ENCODE data around the gene CAPZB.
"Not testable (repeated sequence)": the region's sequence is repeated elsewhere in the genome, so short reads cannot be mapped to it uniquely, and the experiment has no call there.

The CAPZB gene

DNA sequence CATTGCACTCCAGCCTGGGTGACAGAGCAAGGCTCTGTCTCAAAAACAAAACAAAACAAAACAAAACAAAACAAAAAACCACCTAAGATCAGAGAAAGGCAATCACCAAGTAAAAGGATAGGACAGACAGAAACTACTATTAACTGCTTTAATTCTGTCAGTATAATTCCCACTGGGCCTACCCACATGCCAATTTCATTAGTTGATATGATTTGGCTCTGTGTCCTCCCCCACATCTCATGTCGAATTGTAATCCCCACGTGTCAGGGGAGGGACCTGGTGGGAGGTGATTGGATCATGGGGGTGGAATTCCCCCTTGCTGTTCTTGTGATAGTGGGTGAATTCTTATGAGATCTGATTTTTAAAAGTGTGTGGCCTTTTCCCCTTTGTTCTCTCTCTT lies 27.2 kb upstream of the CAPZB start:
- TF ChIP-seq, protein P1, sequence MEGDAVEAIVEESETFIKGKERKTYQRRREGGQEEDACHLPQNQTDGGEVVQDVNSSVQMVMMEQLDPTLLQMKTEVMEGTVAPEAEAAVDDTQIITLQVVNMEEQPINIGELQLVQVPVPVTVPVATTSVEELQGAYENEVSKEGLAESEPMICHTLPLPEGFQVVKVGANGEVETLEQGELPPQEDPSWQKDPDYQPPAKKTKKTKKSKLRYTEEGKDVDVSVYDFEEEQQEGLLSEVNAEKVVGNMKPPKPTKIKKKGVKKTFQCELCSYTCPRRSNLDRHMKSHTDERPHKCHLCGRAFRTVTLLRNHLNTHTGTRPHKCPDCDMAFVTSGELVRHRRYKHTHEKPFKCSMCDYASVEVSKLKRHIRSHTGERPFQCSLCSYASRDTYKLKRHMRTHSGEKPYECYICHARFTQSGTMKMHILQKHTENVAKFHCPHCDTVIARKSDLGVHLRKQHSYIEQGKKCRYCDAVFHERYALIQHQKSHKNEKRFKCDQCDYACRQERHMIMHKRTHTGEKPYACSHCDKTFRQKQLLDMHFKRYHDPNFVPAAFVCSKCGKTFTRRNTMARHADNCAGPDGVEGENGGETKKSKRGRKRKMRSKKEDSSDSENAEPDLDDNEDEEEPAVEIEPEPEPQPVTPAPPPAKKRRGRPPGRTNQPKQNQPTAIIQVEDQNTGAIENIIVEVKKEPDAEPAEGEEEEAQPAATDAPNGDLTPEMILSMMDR (IDR thresholded peaks at IDR 0.05; ENCODE audit: control insufficient read depth, extremely low read depth, insufficient read depth), result no peak
- no peak for DNase-seq (ENCODE audit: low read depth)
- H3K4me3 ChIP-seq (ENCODE audit: low read depth, low read length), result no peak overlapping the region

DNA sequence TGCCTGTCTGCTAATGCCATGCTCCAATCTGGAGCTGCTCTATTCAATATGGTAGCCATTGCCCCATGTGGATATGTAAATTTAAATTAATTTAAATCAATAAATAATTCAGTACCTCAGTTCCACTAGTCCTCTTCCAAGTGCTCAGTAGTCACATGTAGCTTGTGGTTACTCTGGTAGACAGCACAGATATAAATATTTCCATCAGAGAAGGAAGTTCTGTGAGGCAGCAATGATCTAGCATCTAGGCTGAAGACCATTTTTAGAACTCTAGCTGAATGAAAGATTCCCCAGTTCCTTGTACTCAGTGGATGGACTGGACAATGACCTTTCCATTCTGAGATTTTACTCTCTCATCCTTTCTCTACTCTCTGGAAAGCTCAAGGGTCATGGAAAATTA lies 25.8 kb upstream of the CAPZB start:
- TF ChIP-seq, protein P1 (IDR thresholded peaks at IDR 0.05; ENCODE audit: control insufficient read depth, extremely low read depth, insufficient read depth), result no peak
- DNase-seq (ENCODE audit: low read depth), result no peak
- H3K4me3 ChIP-seq (ENCODE audit: low read depth, low read length), result no peak overlapping the region

DNA sequence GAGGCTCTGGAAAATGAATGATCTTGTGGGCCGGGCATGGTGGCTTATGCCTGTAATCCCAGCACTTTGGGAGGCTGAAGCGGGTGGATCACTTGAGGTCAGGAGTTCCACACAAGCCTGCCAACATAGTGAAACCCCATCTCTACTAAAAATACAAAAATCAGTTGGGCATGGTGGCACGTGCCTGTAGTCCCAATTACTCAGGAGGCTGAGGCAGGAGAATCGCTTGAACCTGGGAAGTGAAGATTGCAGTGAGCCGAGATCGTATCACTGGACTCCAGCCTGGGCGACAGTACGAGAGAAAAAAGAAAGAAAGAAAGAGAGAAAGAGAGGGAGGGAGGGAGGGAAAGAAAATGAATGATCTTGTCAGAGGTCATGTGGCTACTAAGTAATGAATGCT lies 24.3 kb upstream of the CAPZB start:
- DNase-seq (ENCODE audit: low read depth); H3K4me3 ChIP-seq (ENCODE audit: low read depth, low read length): not testable (repeated sequence)

DNA sequence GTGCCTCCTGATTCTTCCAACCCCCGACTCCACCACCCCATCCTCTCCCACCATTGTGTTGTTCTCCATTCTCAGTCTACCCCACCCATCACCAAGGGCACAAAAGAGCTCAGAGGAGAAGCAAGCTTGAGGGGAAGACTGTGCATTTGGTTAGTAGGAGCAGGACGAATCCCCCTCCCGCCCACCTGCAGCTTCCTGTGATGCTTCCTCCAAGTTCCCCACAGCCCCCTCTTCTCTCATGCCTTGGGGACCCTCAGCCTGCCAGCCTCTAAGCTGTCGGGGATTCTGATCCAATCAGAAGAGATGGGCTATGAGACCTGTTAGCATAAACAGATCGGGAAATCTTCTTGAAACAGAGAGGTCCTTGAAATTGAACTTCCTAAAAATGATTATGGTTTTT lies 22.2 kb upstream of the CAPZB start:
- no peak for DNase-seq (ENCODE audit: low read depth)
- H3K4me3 ChIP-seq (ENCODE audit: low read depth, low read length), result no peak overlapping the region
- TF ChIP-seq, protein P1 (IDR thresholded peaks at IDR 0.05; ENCODE audit: control insufficient read depth, extremely low read depth, insufficient read depth), result no peak

DNA sequence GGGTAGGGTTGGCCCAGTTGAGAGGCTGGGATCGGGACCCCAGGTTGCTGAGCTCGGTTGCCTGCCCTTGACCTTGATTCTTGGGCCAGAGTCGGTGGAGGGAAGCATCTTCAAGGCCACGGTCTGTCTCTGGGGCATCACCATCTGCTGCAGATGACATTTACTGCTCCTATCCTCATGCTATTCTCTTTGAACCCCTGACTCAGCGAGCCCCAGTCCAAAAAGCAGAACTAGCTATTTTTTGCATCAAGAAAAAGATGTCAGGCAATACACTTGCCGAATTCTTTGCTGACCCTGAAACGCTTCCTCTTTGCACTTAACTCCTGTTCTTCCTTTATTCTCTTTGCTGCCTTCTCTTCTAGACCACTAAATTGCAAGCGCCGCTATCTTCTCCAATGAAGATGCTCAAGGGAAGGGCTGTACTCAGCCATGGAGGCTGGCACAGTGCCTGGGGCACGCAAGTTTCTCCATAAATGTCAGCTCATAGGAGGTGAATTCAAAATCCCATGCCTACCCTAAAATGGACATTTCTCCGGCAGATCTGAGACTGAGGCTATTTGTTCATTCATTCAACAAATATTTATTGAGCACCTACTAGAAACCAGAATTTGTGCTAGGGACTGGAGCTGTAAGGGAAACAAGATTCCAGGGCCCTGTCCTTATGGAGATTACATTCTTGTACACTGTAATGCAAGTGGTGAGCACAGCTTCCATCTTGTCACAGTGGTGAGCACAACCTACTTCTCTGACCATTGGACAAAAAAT lies 20.5 kb upstream of the CAPZB start:
- no peak overlapping the region for H3K4me3 ChIP-seq (ENCODE audit: low read depth, low read length)
- TF ChIP-seq, protein P1 (IDR thresholded peaks at IDR 0.05; ENCODE audit: control insufficient read depth, extremely low read depth, insufficient read depth), result no peak
- DNase-seq (ENCODE audit: low read depth), result no peak

DNA sequence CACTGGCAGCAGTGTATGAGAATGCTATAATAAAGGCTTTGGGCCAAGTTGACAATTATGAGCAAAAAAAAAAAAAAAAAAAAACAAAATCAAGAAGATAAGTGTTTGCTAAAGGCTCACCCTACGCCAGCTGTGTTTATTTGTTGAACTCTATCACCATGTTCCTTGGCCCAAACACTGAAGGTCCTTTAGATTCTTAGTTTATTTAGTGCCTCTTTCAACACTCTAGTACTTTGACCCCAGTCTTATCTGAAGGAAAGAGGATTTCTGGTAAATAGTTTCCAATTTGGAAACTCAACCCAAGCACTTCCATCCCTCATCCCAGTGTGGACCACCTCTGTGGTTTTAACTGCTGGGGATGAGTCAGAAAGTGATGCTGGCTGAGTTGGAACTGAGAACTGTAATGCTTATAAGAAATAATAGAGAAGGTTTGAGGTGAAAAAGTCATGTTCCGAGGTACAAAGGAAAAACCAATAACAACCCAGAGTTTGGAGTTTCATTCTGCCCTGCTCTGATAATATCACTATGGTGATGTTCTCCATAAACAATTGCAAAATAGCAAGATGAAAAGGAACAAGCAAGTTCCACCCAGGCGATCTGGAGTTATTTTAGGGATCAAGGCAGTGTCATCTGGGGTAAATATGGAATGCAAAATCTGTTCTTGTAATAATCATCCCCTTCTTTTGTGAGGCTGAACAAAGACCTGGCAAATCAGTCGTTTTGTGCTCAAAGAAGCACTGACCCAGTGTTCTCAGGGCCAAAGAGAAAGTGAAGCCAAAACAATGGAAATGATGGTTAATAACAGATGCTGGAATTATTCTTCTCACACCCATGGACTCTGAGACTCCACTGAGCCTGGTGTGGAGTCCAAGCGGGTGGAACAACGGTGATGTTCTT lies 19.7 kb upstream of the CAPZB start:
- no peak overlapping the region for H3K4me3 ChIP-seq (ENCODE audit: low read depth, low read length)
- DNase-seq (ENCODE audit: low read depth), result peak; percentile 70
- TF ChIP-seq, protein P1 (IDR thresholded peaks at IDR 0.05; ENCODE audit: control insufficient read depth, extremely low read depth, insufficient read depth), result no peak

DNA sequence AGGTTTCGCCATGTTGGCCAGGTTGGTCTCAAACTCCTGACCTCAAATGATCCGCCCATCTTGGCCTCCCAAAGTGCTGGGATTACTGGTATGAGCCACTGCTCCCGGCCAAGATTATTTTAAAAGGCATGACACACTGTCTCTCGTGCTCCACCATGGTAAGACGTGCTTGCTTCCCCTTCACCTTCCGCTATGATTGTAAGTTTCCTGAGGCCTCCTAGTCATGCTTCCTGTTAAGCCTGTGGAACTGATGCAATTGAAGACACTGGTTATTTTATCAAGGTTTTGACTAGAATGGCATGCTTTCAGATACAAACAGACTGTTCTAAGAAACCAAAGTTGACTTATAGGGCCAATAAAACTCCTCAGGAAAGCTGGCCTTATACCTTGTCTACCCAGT lies 16.9 kb upstream of the CAPZB start:
- H3K4me3 ChIP-seq (ENCODE audit: low read depth, low read length); DNase-seq (ENCODE audit: low read depth): not testable (repeated sequence)

DNA sequence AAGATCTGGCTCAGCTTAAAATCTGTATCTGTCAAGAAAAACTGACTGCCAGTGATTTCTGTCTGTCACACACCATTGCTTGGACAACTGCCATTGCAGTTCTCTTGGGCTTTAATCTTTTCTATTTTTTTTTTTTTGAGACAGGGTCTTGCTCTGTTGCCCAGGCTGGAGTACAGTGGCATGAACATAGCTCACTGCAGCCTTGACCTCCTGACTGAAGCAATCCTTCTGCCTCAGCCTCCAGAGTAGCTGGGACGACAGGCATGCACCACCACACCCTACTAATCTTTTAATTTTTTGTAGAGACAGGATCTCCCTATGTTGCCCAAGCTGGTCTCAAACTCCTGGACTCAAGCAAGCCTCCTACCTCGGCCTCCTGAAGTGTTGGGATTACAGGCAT lies 14.5 kb upstream of the CAPZB start:
- not testable (repeated sequence) for DNase-seq (ENCODE audit: low read depth); H3K4me3 ChIP-seq (ENCODE audit: low read depth, low read length)

DNA sequence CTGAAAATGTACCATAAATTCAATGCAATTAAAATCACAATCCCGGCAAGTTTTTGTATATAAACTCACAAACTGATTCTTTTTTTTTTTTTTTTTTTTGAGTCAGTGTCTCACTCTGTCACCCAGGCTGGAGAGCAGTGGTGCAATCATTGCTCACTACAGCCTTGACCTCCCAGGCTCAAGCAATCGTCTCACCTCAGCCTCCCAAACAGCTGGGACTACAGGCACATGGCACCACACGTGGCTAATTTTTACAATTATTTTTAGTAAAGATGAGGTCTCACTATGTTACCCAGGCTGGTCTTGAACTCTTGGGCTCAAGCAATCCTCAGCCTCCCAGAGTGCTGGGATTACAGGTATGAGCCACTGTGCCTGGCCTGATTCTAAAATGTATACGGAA lies 12.1 kb upstream of the CAPZB start:
- not testable (repeated sequence) for H3K4me3 ChIP-seq (ENCODE audit: low read depth, low read length); DNase-seq (ENCODE audit: low read depth)
